ENCODE data around the gene HSD17B4.
"Not testable (repeated sequence)": the region's sequence is repeated elsewhere in the genome, so short reads cannot be mapped to it uniquely, and the experiment has no call there.

Gene HSD17B4

GRCh38 chr5:119470105-119470763, 17.9 kb downstream of the HSD17B4 start:
- in situ Hi-C loops (cut with MboI; ENCODE audit: low pct_unique_long_range_greater_than_20kb, low sequenced_read_pairs): loop anchor here (25.0 kb wide), 1 partner anchor 267 kb away; no protein-coding TSS in a partner anchor
- no peak for DNase-seq

DNA sequence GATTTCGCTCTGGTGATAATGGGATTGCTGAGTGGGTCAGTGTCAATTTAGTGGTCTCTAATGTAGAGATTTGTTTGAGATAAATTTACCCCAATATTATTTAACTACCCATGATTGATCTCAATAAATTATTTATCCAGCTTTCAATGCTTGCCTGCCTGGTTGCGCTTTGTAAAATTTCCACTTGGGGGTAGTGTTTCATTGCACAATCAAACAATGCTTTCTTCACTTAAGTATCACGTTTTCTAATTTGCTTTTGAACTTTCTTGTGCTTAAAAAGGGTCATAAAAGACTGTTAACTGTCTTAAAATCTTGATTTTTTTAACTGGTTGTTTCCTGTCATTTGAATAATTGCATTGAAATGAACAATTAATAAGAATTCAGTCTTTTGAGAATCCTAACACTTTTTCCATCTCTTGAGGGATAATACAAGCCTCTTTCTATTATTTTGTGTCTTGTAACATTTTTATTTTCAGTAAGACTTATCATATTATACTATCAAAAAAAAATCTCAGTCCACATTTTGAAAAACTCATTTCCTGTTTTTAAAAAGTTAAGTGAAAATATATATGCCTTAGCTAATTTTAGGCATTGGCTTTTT, 18.7 kb downstream of the HSD17B4 start:
- in situ Hi-C loops (cut with MboI; ENCODE audit: low pct_unique_long_range_greater_than_20kb, low sequenced_read_pairs): loop anchor here (25.0 kb wide), 1 partner anchor 266 kb away; no protein-coding TSS in a partner anchor
- DNase-seq: peak; percentile 48

DNA sequence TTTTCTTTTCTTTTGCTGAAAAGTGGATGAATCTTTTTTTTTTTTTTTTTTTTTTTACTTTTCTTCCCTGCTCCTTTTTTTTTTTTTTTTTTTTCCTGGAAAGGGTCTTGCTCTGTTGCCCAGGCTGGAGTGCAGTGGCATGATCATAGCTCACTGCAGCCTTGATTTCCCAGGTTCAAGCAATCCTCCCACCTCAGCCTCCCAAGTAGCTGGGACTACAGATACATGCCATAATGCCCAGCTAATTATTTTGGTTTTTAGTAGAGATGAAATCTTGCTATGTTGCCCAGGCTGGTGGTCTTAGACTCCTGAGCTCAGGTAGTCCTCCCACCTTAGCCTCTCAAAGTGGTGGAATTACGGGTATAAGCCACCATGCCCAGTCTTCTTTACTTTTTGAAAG, 20.9 kb downstream of the HSD17B4 start:
- in situ Hi-C loops (cut with MboI; ENCODE audit: low pct_unique_long_range_greater_than_20kb, low sequenced_read_pairs): loop anchor here (25.0 kb wide), 1 partner anchor 264 kb away; no protein-coding TSS in a partner anchor
- no peak for DNase-seq

DNA sequence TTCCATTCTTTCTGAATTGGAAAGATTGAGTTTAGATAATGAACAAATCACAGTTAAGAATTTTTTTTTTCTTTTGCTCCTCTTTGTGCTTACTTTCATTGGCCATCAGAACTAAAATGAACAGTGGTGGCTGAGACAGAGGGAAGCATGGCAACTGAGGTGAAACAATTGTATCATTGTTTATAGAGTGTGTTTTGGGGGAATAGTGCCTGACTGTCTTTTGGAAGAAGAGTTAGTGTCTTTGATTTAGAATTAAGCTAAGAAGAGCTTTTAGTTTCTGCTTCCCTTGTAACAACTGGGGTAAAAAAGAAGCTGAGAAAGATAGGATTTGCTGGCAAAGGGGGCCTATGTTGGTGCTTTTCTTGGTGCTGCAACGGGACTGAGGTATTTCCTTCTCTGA, 24.0 kb downstream of the HSD17B4 start:
- in situ Hi-C loops (cut with MboI; ENCODE audit: low pct_unique_long_range_greater_than_20kb, low sequenced_read_pairs): no loop called here
- DNase-seq: no peak

DNA sequence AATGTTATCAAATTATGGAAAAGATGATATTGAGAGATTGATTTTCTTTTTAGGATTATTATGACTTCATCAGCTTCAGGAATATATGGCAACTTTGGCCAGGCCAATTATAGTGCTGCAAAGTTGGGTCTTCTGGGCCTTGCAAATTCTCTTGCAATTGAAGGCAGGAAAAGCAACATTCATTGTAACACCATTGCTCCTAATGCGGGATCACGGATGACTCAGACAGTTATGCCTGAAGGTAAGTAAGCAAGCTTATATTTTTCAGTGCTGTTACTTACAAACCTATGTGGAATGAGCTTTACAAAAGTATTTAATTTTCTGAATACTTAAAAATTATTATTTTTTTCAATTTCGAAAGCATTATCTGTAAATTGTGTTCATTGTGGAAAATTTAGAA, 26.5 kb downstream of the HSD17B4 start:
- in situ Hi-C loops (cut with MboI; ENCODE audit: low pct_unique_long_range_greater_than_20kb, low sequenced_read_pairs): no loop called here
- no peak for DNase-seq

GRCh38 chr5:119480629-119481028, 28.3 kb downstream of the HSD17B4 start:
- in situ Hi-C loops (cut with MboI; ENCODE audit: low pct_unique_long_range_greater_than_20kb, low sequenced_read_pairs): not testable (repeated sequence)

DNA sequence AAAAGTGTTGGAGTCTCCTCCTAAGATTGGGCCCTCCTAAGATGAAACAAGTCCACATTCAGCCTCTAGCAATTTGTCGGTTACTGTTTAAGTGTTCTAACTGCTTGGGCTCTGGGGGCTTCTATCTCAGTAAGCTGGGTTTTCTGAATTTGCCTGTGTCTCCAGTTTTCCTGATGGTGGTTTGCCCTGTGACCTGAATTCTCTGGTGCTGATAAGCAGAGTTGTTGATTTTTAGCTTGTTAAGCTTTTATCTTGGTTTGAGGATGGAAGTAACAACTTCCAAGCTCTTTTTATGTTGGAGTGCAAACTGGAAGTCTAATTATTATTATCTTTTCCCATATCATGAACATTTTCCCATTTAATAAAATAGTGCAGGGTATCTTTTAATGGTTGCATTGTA, 30.9 kb downstream of the HSD17B4 start:
- DNase-seq: no peak
- in situ Hi-C loops (cut with MboI; ENCODE audit: low pct_unique_long_range_greater_than_20kb, low sequenced_read_pairs): no loop called here

More at GRCh38 chr5:119480629-119481028, 28.3 kb downstream of the HSD17B4 start:
- DNase-seq: not testable (repeated sequence)

- in situ Hi-C loops (cut with MboI; ENCODE audit: low pct_unique_long_range_greater_than_20kb, low sequenced_read_pairs): no loop called here
- DNase-seq: no peak
Measured at GRCh38 chr5:119484884-119485283, 32.6 kb downstream of the HSD17B4 start.

GRCh38 chr5:119501671-119502179, 49.4 kb downstream of the HSD17B4 start:
- in situ Hi-C loops (cut with MboI; ENCODE audit: low pct_unique_long_range_greater_than_20kb, low sequenced_read_pairs): no loop called here
- no peak for DNase-seq

DNA sequence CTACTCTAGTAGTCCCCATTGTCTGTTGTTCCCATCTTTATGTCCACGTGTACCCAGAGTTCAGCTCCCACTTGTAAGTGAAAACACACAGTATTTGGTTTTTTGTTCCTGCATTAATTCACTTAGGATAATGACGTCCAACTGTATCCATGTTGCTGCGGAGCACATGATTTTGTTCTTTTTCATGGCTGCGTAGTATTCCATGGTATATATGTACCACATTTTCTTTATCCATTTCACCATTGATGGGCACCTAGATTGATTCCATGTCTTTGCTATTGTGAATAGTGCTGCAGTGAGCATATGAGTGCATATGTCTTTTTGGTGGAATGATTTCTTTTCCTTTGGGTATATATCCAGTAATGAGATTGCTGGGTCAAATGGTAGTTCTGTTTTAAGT, 51.6 kb downstream of the HSD17B4 start:
- in situ Hi-C loops (cut with MboI; ENCODE audit: low pct_unique_long_range_greater_than_20kb, low sequenced_read_pairs): not testable (repeated sequence)

GRCh38 chr5:119512277-119512676, 60.0 kb downstream of the HSD17B4 start:
- in situ Hi-C loops (cut with MboI; ENCODE audit: low pct_unique_long_range_greater_than_20kb, low sequenced_read_pairs): no loop called here
- no peak for DNase-seq

More for the DNA sequence above, 51.6 kb downstream of the HSD17B4 start:
- DNase-seq: not testable (repeated sequence)

DNA sequence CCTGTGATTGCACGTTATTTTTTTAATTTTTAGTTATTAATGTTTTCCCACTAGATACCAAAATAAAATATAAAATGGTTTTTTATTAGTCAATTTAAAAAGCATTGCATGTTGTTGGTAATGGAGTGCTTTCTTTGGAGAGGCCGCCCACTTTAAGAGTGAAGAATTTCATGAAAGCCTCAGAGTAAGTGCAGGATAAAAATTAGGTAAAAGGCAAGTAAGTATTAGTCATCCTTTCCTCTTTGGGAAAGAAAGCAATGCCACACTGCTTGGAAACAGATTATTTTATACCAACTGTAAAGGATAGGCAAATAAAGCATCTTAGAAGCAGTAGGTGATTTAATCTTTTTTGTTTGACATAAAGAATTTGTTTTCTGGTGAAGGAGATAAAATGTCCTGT, 62.9 kb downstream of the HSD17B4 start:
- in situ Hi-C loops (cut with MboI; ENCODE audit: low pct_unique_long_range_greater_than_20kb, low sequenced_read_pairs): no loop called here
- DNase-seq: no peak

DNA sequence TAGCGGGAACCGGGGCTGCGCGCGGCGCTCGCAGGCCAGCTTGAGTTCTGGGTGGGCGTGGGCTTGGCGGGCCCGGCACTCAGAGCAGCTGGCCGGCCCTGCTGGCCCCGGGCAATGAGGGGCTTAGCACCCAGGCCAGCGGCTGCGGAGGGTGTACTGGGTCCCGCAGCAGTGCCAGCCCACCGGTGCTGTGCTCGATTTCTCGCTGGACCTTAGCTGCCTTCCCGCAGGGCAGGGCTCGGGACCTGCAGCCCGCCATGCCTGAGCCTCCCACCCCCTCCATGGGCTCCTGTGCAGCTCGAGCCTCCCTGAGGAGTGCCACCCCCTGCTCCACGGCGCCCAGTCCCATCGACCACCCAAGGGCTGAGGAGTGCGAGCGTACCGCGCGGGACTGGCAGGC, 64.8 kb downstream of the HSD17B4 start:
- in situ Hi-C loops (cut with MboI; ENCODE audit: low pct_unique_long_range_greater_than_20kb, low sequenced_read_pairs); DNase-seq: not testable (repeated sequence)

- in situ Hi-C loops (cut with MboI; ENCODE audit: low pct_unique_long_range_greater_than_20kb, low sequenced_read_pairs): no loop called here
Measured at GRCh38 chr5:119521232-119521631, 68.9 kb downstream of the HSD17B4 start.

DNA sequence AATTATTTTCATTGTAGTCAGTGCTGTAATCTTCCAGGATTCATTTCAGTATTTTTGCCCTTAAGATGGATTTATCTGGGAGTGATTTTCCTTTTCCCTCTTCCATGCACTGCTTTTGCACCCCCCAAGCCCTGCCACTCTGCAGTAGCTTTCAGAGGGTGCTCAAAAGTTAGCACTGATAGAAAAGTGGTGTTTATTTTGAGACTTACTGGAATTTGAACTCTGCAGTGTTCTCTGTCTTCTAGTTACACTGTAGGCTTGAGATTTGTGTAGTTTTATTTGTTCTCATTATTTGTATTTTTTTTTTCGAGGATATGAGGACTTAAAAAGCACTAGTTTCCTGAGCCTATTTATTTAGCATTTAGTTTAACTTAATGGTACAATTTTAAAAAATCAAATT, 70.5 kb downstream of the HSD17B4 start:
- no peak for DNase-seq
- in situ Hi-C loops (cut with MboI; ENCODE audit: low pct_unique_long_range_greater_than_20kb, low sequenced_read_pairs): no loop called here

More at GRCh38 chr5:119521232-119521631, 68.9 kb downstream of the HSD17B4 start:
- no peak for DNase-seq

- DNase-seq: no peak
- in situ Hi-C loops (cut with MboI; ENCODE audit: low pct_unique_long_range_greater_than_20kb, low sequenced_read_pairs): no loop called here
Measured at GRCh38 chr5:119524485-119524884, 72.2 kb downstream of the HSD17B4 start.

DNA sequence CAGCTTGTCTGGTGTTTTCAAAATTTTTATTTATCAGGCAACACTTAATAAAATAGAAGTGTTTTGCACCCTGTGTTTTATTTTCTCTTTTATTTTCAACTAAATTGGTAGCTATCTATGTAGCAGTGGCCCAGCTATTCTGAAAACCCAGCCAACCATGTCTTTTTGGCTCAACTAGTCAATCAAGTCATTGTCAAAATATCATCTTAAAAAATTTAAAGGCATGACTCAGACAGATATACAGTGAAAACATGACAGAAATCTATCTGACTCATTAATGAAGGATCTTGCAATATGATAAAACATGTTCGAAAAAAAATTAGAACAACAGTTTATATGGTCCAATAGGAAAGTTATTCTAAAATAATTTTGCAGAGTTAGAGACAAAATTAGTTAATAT, 75.1 kb downstream of the HSD17B4 start:
- in situ Hi-C loops (cut with MboI; ENCODE audit: low pct_unique_long_range_greater_than_20kb, low sequenced_read_pairs): no loop called here
- DNase-seq: no peak

- DNase-seq: peak; percentile 12
- in situ Hi-C loops (cut with MboI; ENCODE audit: low pct_unique_long_range_greater_than_20kb, low sequenced_read_pairs): no loop called here
Measured at GRCh38 chr5:119529811-119530210, 77.5 kb downstream of the HSD17B4 start.

GRCh38 chr5:119532637-119533036, 80.3 kb downstream of the HSD17B4 start:
- no peak for DNase-seq
- in situ Hi-C loops (cut with MboI; ENCODE audit: low pct_unique_long_range_greater_than_20kb, low sequenced_read_pairs): no loop called here

DNA sequence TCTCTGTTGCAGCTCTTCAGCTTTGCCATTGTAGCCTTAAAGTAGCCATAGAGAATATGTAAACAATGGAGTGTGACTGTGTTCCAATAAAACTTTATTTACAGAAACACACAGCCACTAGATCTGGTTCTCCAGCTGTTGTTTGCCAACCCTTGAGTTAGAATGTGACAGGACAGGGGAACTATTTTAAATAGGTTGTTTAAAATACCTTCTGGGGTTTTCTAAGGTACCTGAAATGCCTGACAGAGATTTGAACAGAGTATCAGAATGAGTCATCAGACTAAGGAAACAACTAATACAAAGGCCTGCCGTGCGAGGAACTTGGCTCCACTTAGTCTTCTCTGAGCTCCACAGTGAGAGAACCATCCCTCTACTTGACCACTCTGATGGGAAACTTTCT, 85.4 kb downstream of the HSD17B4 start:
- in situ Hi-C loops (cut with MboI; ENCODE audit: low pct_unique_long_range_greater_than_20kb, low sequenced_read_pairs): no loop called here
- no peak for DNase-seq
